GM18505 (cell line): ENCODE measurements around the gene TNNT2.

Experiments
- ATAC-seq: cut with Tn5 transposase; IDR thresholded peaks from one replicate; pipeline ENCODE4 v1.9.1; 2021; ENCODE audit not compliant: unreplicated experiment
- POLR2A ChIP-seq: IDR thresholded peaks from 4 replicates; pipeline ENCODE4 v1.6.1; 2011; ENCODE audit warnings: borderline replicate concordance; ENCODE audit not compliant: insufficient read depth, insufficient read length; ENCODE audit errors: extremely low read depth

TNNT2 gene

GRCh38 chr1:201376464-201377374, 761 bp downstream of the TNNT2 start:
- no peak for ATAC-seq
- TF ChIP-seq POLR2A, result no peak

DNA sequence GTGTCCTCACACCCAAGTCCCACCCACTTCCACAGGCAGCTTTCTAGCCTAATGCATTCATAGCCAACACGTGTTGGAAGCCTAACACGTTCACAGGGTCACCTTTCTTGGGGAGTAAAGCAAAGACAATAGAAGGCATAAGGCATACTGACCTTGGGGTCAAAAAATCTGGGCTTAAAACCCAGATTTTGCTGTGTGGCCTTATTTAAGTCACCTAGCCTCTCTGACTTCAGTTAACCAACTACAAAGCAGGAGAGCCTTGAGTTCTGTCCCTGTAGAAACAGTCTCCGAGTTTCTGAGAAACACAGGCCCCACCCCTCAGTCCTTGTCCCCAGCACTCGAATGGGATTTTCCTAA, 1.4 kb downstream of the TNNT2 start:
- TF ChIP-seq POLR2A, result no peak
- no peak for ATAC-seq

- no peak for ATAC-seq
- no peak for TF ChIP-seq POLR2A
Measured at GRCh38 chr1:201375169-201375568, 2.3 kb downstream of the TNNT2 start.

DNA sequence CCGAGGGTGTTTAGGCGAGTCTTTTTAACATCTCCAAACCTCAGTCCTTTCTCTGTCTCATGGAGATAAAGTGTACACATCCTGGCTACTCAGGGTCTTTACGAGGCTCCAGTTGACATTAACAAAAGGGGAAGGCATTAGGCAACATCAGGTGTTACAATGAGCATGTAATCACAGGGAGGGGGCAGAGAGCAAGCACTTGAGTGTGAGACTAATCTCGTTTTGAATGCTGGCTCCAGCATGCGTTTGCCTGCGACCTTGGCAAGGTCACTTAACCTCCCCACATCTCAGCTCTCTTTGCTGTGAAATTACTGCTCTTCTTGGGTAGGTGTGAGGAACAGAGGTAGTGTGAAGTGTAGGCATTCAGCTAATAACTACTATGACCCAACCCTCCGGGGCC, 3.1 kb downstream of the TNNT2 start:
- ATAC-seq, result no peak
- no peak for TF ChIP-seq POLR2A

DNA sequence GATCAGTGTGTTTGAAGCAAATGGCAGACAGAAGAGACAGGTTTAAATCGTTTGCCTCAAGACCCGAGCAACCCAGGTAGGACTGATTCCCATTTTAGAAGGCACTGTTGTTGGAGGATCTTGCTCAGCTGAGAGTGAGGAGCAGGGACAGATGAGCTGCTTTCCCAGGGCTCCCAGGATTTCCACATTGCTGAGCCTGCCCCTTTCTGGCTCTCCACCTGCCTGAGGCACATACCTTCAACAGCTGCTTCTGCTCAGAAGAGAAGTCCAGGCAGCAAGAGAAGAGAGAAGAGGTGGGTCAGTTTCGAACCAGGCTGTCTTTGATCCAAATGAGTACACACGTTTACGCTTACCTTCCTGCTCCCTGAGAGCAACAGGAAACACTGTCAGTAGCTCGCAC, 5.7 kb downstream of the TNNT2 start:
- no peak for TF ChIP-seq POLR2A
- ATAC-seq, result no peak

GRCh38 chr1:201371276-201371675, 6.2 kb downstream of the TNNT2 start:
- no peak for TF ChIP-seq POLR2A
- ATAC-seq, result no peak

DNA sequence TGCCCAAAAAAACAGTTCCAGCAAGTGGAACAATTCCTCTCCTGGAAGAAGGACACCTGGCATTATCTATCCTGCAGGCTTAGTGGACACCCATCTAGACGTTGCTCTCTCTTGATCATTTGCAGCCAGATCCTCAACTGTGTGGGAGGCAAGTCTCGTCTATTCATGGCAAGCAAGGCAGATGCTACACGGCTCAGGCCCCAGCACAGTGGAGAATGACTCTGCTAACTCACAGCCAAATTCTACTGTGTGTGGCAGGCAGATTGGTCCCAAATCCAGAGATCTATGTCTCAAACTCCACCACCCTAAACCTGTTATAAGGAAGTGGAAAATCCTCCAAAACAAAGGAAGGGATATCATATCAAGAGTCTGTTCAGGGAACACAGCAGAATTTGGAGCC, 7.0 kb downstream of the TNNT2 start:
- ATAC-seq, result no peak
- no peak for TF ChIP-seq POLR2A

DNA sequence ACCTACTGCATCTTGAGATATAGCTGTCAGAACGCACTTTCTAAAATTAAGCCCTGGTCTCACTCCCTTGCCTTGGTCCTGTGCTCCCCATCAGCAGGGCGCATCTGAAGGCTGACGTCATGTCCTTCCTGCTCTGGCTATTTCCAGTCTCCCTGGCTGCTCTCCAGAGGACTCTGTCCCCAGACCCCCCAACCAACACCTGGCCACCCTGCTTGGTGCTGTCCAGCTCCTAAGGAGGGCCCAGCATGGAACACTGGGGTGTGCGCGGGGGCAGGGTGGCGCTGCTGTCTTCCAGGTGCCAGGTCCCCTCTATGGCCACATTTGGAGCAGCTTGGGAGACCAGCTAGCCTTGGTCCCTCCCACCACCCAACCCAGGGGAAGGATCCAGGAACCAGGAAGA, 8.3 kb downstream of the TNNT2 start:
- no peak for ATAC-seq
- TF ChIP-seq POLR2A, result no peak

DNA sequence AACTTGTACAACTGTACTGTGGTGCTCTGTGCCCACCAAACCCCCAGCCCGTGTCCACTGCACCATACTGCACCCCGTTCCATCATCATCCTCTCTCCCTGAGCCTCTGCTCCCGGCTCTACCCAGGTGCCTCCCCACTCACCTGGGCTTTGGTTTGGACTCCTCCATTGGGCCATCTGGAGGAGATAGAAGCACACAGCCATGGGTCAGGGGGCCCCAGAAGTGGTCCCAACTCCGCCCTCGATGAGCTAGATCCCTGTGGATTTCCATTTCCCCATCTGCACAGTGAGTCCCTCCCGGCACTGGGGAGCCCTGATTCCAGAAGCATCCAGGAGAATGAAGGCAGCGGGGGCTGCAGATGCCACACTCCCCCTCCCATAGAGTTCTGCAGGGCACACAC, 10.8 kb downstream of the TNNT2 start:
- no peak for TF ChIP-seq POLR2A
- no peak for ATAC-seq

DNA sequence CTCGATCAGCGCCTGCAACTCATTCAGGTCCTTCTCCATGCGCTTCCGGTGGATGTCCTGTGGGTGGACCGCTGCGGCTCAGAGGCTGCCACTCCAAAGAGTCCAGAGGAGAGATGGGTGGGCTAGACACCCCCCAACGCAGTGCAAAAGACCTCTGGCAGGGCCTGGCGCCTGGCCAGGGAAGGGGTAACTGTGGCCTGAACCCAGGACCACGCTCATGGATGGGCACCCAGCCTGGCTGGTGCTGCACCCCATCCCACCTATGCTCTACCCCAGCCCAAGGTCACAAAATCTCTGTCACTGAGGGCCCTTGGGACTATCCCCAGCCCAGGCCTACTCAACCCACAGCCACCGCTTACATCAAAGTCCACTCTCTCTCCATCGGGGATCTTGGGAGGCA, 12.2 kb downstream of the TNNT2 start:
- no peak for ATAC-seq
- no peak for TF ChIP-seq POLR2A

- no peak for TF ChIP-seq POLR2A
Measured at GRCh38 chr1:201364808-201365105, 12.7 kb downstream of the TNNT2 start.

DNA sequence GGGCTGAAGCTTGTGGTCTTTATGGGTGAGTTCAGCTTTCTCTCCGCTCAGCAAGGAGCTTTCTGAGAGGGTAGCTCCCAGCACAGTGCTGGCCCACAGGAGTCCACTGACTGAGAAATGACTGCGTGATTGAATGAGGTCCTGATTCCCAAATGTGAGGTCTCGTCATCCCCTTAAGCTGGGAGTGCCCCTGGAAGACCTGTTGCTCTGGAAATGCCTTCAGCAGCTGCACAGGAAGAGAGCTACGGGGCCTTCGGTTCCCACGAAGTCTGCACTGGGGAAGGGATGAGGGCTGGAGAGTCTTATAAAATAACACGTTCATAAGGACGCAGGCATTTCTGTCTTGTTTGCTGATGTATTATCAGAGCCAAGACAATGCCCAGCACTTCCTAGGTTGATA, 14.0 kb downstream of the TNNT2 start:
- no peak for TF ChIP-seq POLR2A
- ATAC-seq, result no peak

More at GRCh38 chr1:201364808-201365105, 12.7 kb downstream of the TNNT2 start:
- no peak for ATAC-seq

GRCh38 chr1:201362906-201363305, 14.6 kb downstream of the TNNT2 start:
- no peak for TF ChIP-seq POLR2A
- no peak for ATAC-seq

DNA sequence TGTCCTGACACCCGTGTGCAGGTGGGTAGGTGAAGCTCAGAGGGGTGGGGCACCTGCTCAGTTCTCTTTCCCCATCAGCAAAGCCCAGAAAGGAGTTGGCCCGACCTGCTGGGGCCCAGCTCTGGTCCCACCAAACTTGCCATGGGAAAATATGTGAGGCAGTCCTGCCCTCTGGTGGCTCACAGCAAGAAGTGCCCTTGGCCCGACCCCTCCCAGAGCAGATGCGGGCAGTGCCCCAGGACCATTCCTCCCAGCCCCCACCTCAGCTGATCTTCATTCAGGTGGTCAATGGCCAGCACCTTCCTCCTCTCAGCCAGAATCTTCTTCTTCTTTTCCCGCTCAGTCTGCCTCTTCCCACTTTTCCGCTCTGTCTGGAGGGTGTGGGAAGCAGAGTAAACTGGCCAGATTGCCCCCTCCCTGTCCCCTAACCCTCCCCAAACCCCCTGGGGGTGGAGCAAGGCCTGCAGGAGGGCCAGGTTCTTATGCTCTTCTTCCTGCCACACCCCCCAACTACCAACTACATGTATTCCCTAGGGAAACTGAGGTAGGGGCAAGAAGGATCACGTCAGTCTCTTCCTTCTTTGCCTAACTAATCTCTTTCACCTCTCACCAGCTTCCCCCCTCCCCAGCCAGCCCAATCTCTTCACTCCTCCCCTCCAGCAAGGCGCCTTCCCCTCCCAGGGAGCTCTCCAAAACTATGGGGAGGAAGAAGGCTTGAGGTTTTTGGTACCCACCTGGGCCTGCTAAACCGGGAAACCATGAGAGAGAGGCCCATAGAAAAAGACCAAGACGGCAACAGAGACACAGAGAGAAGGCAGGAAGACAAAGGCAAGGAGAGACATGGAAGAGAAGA, 15.6 kb downstream of the TNNT2 start:
- ATAC-seq, result no peak
- no peak for TF ChIP-seq POLR2A

- no peak for TF ChIP-seq POLR2A
- ATAC-seq, result no peak
Measured at GRCh38 chr1:201360901-201361651, 16.4 kb downstream of the TNNT2 start.
